Endothelial cell of umbilical vein (primary cell): Measurements from ENCODE around the gene MIA2. TPM values are rescaled to one million over a fixed set of nuclear protein-coding genes. Genes with fewer than 3 reads are reported as not detected.

Experiments used
- BruUV-seq: library from RNA; stranded (reverse); fragments of 400-500 nt; replicated peaks from 2 replicates; lab custom pipeline; 2021; lab: Mats Ljungman, UMichigan
- CTCF ChIA-PET: fragments of 300-600, 350-600 bp; sonication (Branson Sonifier 250); formaldehyde crosslinking; loops from one replicate; lab custom pipeline; 2021; ENCODE audit warnings: antibody characterized with exemption, inconsistent platforms; lab: Charles Lee
- POLR2A ChIA-PET: fragments of 300-600, 350-600 bp; sonication (Branson Sonifier 250); formaldehyde crosslinking; loops from one replicate; lab custom pipeline; 2021; ENCODE audit warnings: antibody characterized with exemption, inconsistent platforms; lab: Charles Lee
- DNase-seq: peaks from one replicate; pipeline ENCODE4 v3.0.0-alpha.2; 2011; ENCODE audit warnings: low read depth, low spot score
- FAIRE-seq: peaks from 2 replicates; lab custom pipeline; 2011; peaks lifted over from hg19 to GRCh38; lab: Jason Lieb, UNC
- H2AFZ ChIP-seq: 2 replicates; pipeline ENCODE4 v1.6.0; 2012; ENCODE audit warnings: low read depth, low read length, control low read depth, inconsistent platforms
- H3K27ac ChIP-seq: 2 replicates; pipeline ENCODE4 v1.5.1; 2011; ENCODE audit warnings: low read depth, mild to moderate bottlenecking, control low read depth, low read length, moderate library complexity; ENCODE audit not compliant: insufficient read depth
- H3K27me3 ChIP-seq, 2 experiments: 2 replicates each; pipeline versions ENCODE4 v1.6.0 to v1.6.1; 2011; ENCODE audit warnings: low read length in 2 of 2, mixed read lengths in 1 of 2; ENCODE audit not compliant: control insufficient read depth in 2 of 2, insufficient read depth in 2 of 2
- H3K36me3 ChIP-seq, 2 experiments: 2 replicates in 1 of 2; 3 replicates in 1 of 2; pipeline ENCODE4 v1.5.1; 2011; ENCODE audit warnings: low read length in 2 of 2, mild to moderate bottlenecking in 1 of 2, moderate library complexity in 1 of 2; ENCODE audit not compliant: control insufficient read depth in 2 of 2, insufficient read depth in 2 of 2; ENCODE audit errors: extremely low read depth in 1 of 2
- H3K4me1 ChIP-seq: 3 replicates; pipeline ENCODE4 v1.5.1; 2011; ENCODE audit warnings: mild to moderate bottlenecking, low read length; ENCODE audit not compliant: control insufficient read depth, insufficient read depth; ENCODE audit errors: extremely low read depth
- H3K4me2 ChIP-seq: 2 replicates; pipeline ENCODE4 v1.6.1; 2011; ENCODE audit warnings: low read length, control low read depth, mixed read lengths; ENCODE audit not compliant: insufficient read depth
- H3K4me3 ChIP-seq, 3 experiments: fragments of 200-600 bp in 1 of 3; sonication (generic), shearing (Covaris generic) in 1 of 3; replicated peaks in 1 of 3; 2 replicates each; pipeline ENCODE4 v1.5.1; 2011 to 2016; ENCODE audit warnings: control low read depth in 3 of 3, low read length in 3 of 3, mild to moderate bottlenecking in 2 of 3, inconsistent platforms in 1 of 3, low read depth in 1 of 3, moderate library complexity in 1 of 3; ENCODE audit not compliant: insufficient read depth in 1 of 3
- H3K79me2 ChIP-seq: 2 replicates; pipeline ENCODE4 v1.6.0; 2012; ENCODE audit warnings: low read length, inconsistent platforms; ENCODE audit not compliant: control insufficient read depth, insufficient read depth
- H3K9ac ChIP-seq: replicated peaks from 2 replicates; pipeline ENCODE3; 2011; ENCODE audit warnings: low read length, control low read depth; ENCODE audit not compliant: insufficient read depth; ENCODE audit errors: extremely low read depth
- H3K9me1 ChIP-seq: replicated peaks from 3 replicates; pipeline ENCODE4 v1.6.0; 2011; ENCODE audit warnings: mild to moderate bottlenecking, low read length; ENCODE audit not compliant: control insufficient read depth, insufficient read depth; ENCODE audit errors: extremely low read depth
- H3K9me3 ChIP-seq: replicated peaks from 2 replicates; pipeline ENCODE4 v1.5.1; 2012; ENCODE audit warnings: low read length, inconsistent platforms; ENCODE audit not compliant: control insufficient read depth, insufficient read depth
- H4K20me1 ChIP-seq: replicated peaks from 2 replicates; pipeline ENCODE3; 2011; ENCODE audit warnings: mild to moderate bottlenecking, low read length; ENCODE audit not compliant: control insufficient read depth, insufficient read depth; ENCODE audit errors: extremely low read depth
- CTCF ChIP-seq, 2 donors: IDR thresholded peaks; 1 replicate in 1 of 2; 2 replicates in 1 of 2; pipeline ENCODE4 v1.5.1; 2011; ENCODE audit warnings: low read length in 2 of 2, mild to moderate bottlenecking in 2 of 2, moderate library complexity in 2 of 2, control low read depth in 1 of 2, inconsistent platforms in 1 of 2, low read depth in 1 of 2; ENCODE audit not compliant: insufficient read depth in 1 of 2; ENCODE audit errors: extremely low read depth in 1 of 2
- EZH2 ChIP-seq: IDR thresholded peaks from 2 replicates; pipeline ENCODE4 v1.6.1; 2012; ENCODE audit warnings: borderline replicate concordance, low read depth, mild to moderate bottlenecking, moderate library complexity, low read length, inconsistent platforms; ENCODE audit not compliant: severe bottlenecking
- FOS ChIP-seq: IDR thresholded peaks from 2 replicates; pipeline ENCODE4 v1.6.1; 2011; ENCODE audit warnings: mild to moderate bottlenecking, low read length, moderate library complexity, borderline replicate concordance; ENCODE audit not compliant: insufficient read depth
- GATA2 ChIP-seq: IDR thresholded peaks from 2 replicates; pipeline ENCODE4 v1.7.0; 2011; ENCODE audit warnings: low read depth, mild to moderate bottlenecking, moderate library complexity, mixed read lengths, low read length; ENCODE audit not compliant: insufficient read length, insufficient read depth
- JUN ChIP-seq: IDR thresholded peaks from 2 replicates; pipeline ENCODE4 v1.6.1; 2011; ENCODE audit warnings: borderline replicate concordance, low read depth; ENCODE audit not compliant: insufficient read length, insufficient read depth
- MYC ChIP-seq: IDR thresholded peaks from one replicate; pipeline ENCODE4 v1.6.1; 2011; ENCODE audit warnings: mild to moderate bottlenecking, low read depth, low read length
- POLR2A ChIP-seq: IDR thresholded peaks from 2 replicates; pipeline ENCODE4 v1.6.1; 2012; ENCODE audit warnings: low read depth, mild to moderate bottlenecking, control low read depth, low read length
- POLR2AphosphoS5 ChIP-seq: IDR thresholded peaks from 2 replicates; pipeline ENCODE4 v1.6.1; 2012; ENCODE audit warnings: low read depth, mild to moderate bottlenecking, control low read depth, low read length, moderate library complexity; ENCODE audit not compliant: insufficient read depth
- dilution Hi-C: fragments of 300-500 bp; cut with MboI; formaldehyde crosslinking; loops from one replicate; pipeline ENCODE4 v1.15.0; 2019; ENCODE audit warnings: low sequenced_read_pairs; ENCODE audit not compliant: extremely low pct_ligation_motif_present
- intact Hi-C: fragments of 100-400 bp; cut with micrococcal nuclease; formaldehyde crosslinking; loops from one replicate; pipeline ENCODE4 v1.10.0; 2022
- polyA plus RNA-seq, 4 experiments: library from polyadenylated mRNA; depleted of rRNA in 3 of 4; stranded (reverse) in 3 of 4; unstranded in 1 of 4; fragments of >200 nt; gene quantifications; 2 replicates each; pipeline versions ENCODE4 v1.2.1 to v1.2.3, GENCODE V29; 2011 to 2012; ENCODE audit warnings: missing spikeins in 1 of 4
- total RNA-seq: library from RNA; stranded (reverse); gene quantifications from 2 replicates; pipeline ENCODE4 v1.2.3, GENCODE V29; 2021
- TF ChIP-seq, protein P1 (sequence below): IDR thresholded peaks from 2 replicates; pipeline ENCODE4 v1.6.1; 2011; ENCODE audit not compliant: insufficient read depth, insufficient read length

Gene MIA2
- total and polyA plus RNA-seq, 2 donors (not counting 3 experiments of a cell fraction or from before 2014, with no cell fraction given) = 9.4 to 14.9 TPM

- CTCF ChIA-PET = interaction anchor here (0.7 to 1.6 kb wide), 2 partner anchors 19 to 379 kb away, joined by 5 to 6 read pairs; no protein-coding TSS in a partner anchor
- dilution Hi-C loops (no loop called here), intact Hi-C loops (no loop called here)
- Histone ChIP-seq H3K27me3 (no peaks in the 10 kb centered on the region), H3K4me1 (no peaks in the 10 kb centered on the region), H3K9me3 (no peaks in the 10 kb centered on the region), H3K27ac (no peak overlapping the region), H3K9me1 (no peaks in the 10 kb centered on the region), H4K20me1 (no peaks in the 10 kb centered on the region), H3K36me3 (no peaks in the 10 kb centered on the region), H3K4me3 (no peak overlapping the region), H3K9ac (no peak overlapping the region), H2AFZ (no peak overlapping the region), H3K79me2 (no peaks in the 10 kb centered on the region), H3K4me2 (no peak overlapping the region)
- TF ChIP-seq CTCF (IDR thresholded peaks at IDR 0.05; ENCODE audit: extremely low read depth in 1 of 2, insufficient read depth in 1 of 2, low read depth in 1 of 2, low read length in 2 of 2) (no peak), POLR2A (no peak), GATA2 (no peak), FOS (no peak), MYC (no peak), JUN (no peak), POLR2AphosphoS5 (no peak), EZH2 (no peak)
- TF ChIP-seq, protein P1, sequence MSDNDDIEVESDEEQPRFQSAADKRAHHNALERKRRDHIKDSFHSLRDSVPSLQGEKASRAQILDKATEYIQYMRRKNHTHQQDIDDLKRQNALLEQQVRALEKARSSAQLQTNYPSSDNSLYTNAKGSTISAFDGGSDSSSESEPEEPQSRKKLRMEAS = no peak
- no TSS peak for BruUV-seq
- FAIRE-seq = no peak
- peak; percentile 4 for DNase-seq
- POLR2A ChIA-PET = interaction anchor here (0.6 kb wide), 1 partner anchor 358 kb away, joined by 3 read pairs; no protein-coding TSS in a partner anchor
Observed at GRCh38 chr14:39395555-39396254, 162.0 kb downstream of the MIA2 start.
